Muscle layer of colon (tissue), 2 donors: Measurements from ENCODE around the gene NDUFV2.

Experiments used
- H3K27ac ChIP-seq: one replicate; pipeline ENCODE4 v1.7.0; 2013; ENCODE audit warnings: low read depth, mild to moderate bottlenecking, low read length, moderate library complexity
- H3K27me3 ChIP-seq, 2 donors: one replicate each; pipeline ENCODE4 v1.7.0; 2013; ENCODE audit warnings: low read length in 2 of 2, mild to moderate bottlenecking in 2 of 2; ENCODE audit not compliant: insufficient read depth in 2 of 2, control insufficient read depth in 1 of 2
- H3K36me3 ChIP-seq: one replicate; pipeline ENCODE4 v1.7.0; 2013; ENCODE audit warnings: mild to moderate bottlenecking, low read length; ENCODE audit not compliant: insufficient read depth
- H3K4me1 ChIP-seq: one replicate; pipeline ENCODE4 v1.7.0; 2013; ENCODE audit warnings: mild to moderate bottlenecking, low read length; ENCODE audit not compliant: insufficient read depth
- H3K4me3 ChIP-seq, 2 donors: one replicate each; pipeline ENCODE4 v1.7.0; 2013; ENCODE audit warnings: low read length in 2 of 2, low read depth in 1 of 2, mild to moderate bottlenecking in 1 of 2, moderate library complexity in 1 of 2
- H3K9ac ChIP-seq: one replicate; pipeline ENCODE4 v1.7.0; 2013; ENCODE audit warnings: low read length
- H3K9me3 ChIP-seq: one replicate; pipeline ENCODE4 v1.7.0; 2013; ENCODE audit warnings: mild to moderate bottlenecking, low read length
- donor health status: abdominal sarcoma.
- donor health status: Adenocarcinoma of cecum.

NDUFV2 gene

GRCh38 chr18:9104244-9104901, 1.9 kb downstream of the NDUFV2 start:
- Histone ChIP-seq H3K27me3 (no peaks in the 10 kb centered on the region), H3K9me3 (no peaks in the 10 kb centered on the region), H3K27ac (peak overlapping the region; percentile 89), H3K9ac (peak overlapping the region; percentile 76), H3K36me3 (no peaks in the 10 kb centered on the region), H3K4me3 (peak overlapping the region; percentile 69 to 77), H3K4me1 (peaks cover 60% of the 10 kb centered on the region)

GRCh38 chr18:9105420-9105819, 2.9 kb downstream of the NDUFV2 start:
- Histone ChIP-seq H3K27ac (peak overlapping the region; percentile 48), H3K9me3 (no peaks in the 10 kb centered on the region), H3K4me3 (peak overlapping the region in 1 of 2 donors; percentile 77), H3K9ac (peak overlapping the region; percentile 76), H3K36me3 (no peaks in the 10 kb centered on the region), H3K27me3 (no peaks in the 10 kb centered on the region), H3K4me1 (peaks cover 70% of the 10 kb centered on the region)

GRCh38 chr18:9106094-9106493, 3.6 kb downstream of the NDUFV2 start:
- Histone ChIP-seq H3K4me3 (peak overlapping the region in 1 of 2 donors; percentile 77), H3K27me3 (no peaks in the 10 kb centered on the region), H3K9ac (no peak overlapping the region), H3K36me3 (no peaks in the 10 kb centered on the region), H3K27ac (peak overlapping the region; percentile 12), H3K4me1 (peaks cover 77% of the 10 kb centered on the region), H3K9me3 (no peaks in the 10 kb centered on the region)

GRCh38 chr18:9106800-9107584, 4.5 kb downstream of the NDUFV2 start:
- H3K27ac ChIP-seq: peak overlapping the region; percentile 30
- H3K9ac ChIP-seq: peak overlapping the region; percentile 6
- no peaks in the 10 kb centered on the region for H3K27me3 ChIP-seq
- peaks cover 82% of the 10 kb centered on the region for H3K4me1 ChIP-seq
- no peaks in the 10 kb centered on the region for H3K36me3 ChIP-seq
- H3K4me3 ChIP-seq: no peak overlapping the region
- no peaks in the 10 kb centered on the region for H3K9me3 ChIP-seq

GRCh38 chr18:9108911-9109310, 6.4 kb downstream of the NDUFV2 start:
- Histone ChIP-seq H3K27ac (no peak overlapping the region), H3K4me1 (peaks cover 90% of the 10 kb centered on the region), H3K4me3 (no peak overlapping the region), H3K9me3 (no peaks in the 10 kb centered on the region), H3K36me3 (no peaks in the 10 kb centered on the region), H3K9ac (no peak overlapping the region), H3K27me3 (no peaks in the 10 kb centered on the region)

GRCh38 chr18:9109523-9109922, 7.0 kb downstream of the NDUFV2 start:
- H3K27ac ChIP-seq: peak overlapping the region; percentile 17
- H3K27me3 ChIP-seq: no peaks in the 10 kb centered on the region
- no peaks in the 10 kb centered on the region for H3K36me3 ChIP-seq
- H3K9me3 ChIP-seq: no peaks in the 10 kb centered on the region
- no peak overlapping the region for H3K9ac ChIP-seq
- no peak overlapping the region for H3K4me3 ChIP-seq
- peaks cover 87% of the 10 kb centered on the region for H3K4me1 ChIP-seq

GRCh38 chr18:9113468-9114149, 11.1 kb downstream of the NDUFV2 start:
- peaks cover 86% of the 10 kb centered on the region for H3K4me1 ChIP-seq
- no peaks in the 10 kb centered on the region for H3K36me3 ChIP-seq
- H3K27ac ChIP-seq: peak overlapping the region; percentile 42
- no peak overlapping the region for H3K4me3 ChIP-seq
- H3K9me3 ChIP-seq: no peaks in the 10 kb centered on the region
- no peaks in the 10 kb centered on the region for H3K27me3 ChIP-seq
- H3K9ac ChIP-seq: no peak overlapping the region

- peaks cover 9% of the 10 kb centered on the region for H3K36me3 ChIP-seq
- H3K9me3 ChIP-seq: no peaks in the 10 kb centered on the region
- H3K9ac ChIP-seq: no peak overlapping the region
- peaks cover 75% of the 10 kb centered on the region for H3K4me1 ChIP-seq
- H3K4me3 ChIP-seq: no peak overlapping the region
- no peak overlapping the region for H3K27ac ChIP-seq
- no peaks in the 10 kb centered on the region for H3K27me3 ChIP-seq
These were observed 13.5 kb downstream of the NDUFV2 start for GRCh38 chr18:9115984-9116383.

GRCh38 chr18:9117980-9118841, 15.7 kb downstream of the NDUFV2 start:
- peaks cover 70% of the 10 kb centered on the region for H3K4me1 ChIP-seq
- no peaks in the 10 kb centered on the region for H3K27me3 ChIP-seq
- no peaks in the 10 kb centered on the region for H3K9me3 ChIP-seq
- no peak overlapping the region for H3K9ac ChIP-seq
- H3K4me3 ChIP-seq: no peak overlapping the region
- H3K27ac ChIP-seq: peak overlapping the region; percentile 35
- H3K36me3 ChIP-seq: peaks cover 15% of the 10 kb centered on the region

GRCh38 chr18:9120796-9121195, 18.3 kb downstream of the NDUFV2 start:
- no peak overlapping the region for H3K4me3 ChIP-seq
- peaks cover 21% of the 10 kb centered on the region for H3K36me3 ChIP-seq
- H3K27me3 ChIP-seq: no peaks in the 10 kb centered on the region
- H3K9me3 ChIP-seq: no peaks in the 10 kb centered on the region
- no peak overlapping the region for H3K27ac ChIP-seq
- peaks cover 50% of the 10 kb centered on the region for H3K4me1 ChIP-seq
- no peak overlapping the region for H3K9ac ChIP-seq

GRCh38 chr18:9123520-9123919, 21.0 kb downstream of the NDUFV2 start:
- no peak overlapping the region for H3K9ac ChIP-seq
- peaks cover 34% of the 10 kb centered on the region for H3K36me3 ChIP-seq
- no peaks in the 10 kb centered on the region for H3K9me3 ChIP-seq
- no peak overlapping the region for H3K27ac ChIP-seq
- no peaks in the 10 kb centered on the region for H3K27me3 ChIP-seq
- no peak overlapping the region for H3K4me3 ChIP-seq
- H3K4me1 ChIP-seq: peaks cover 27% of the 10 kb centered on the region
